Naive B cell (primary cell): ENCODE measurements around the gene ITM2A. TPM values are rescaled to one million over a fixed set of nuclear protein-coding genes. Genes with fewer than 3 reads are reported as not detected.
A peak's percentile ranks its signal among the peaks of the same experiment; 100 is the strongest.

Source experiments
- ATAC-seq, 2 donors: fragments of 150-1000 bp; cut with Tn5 transposase; 2 replicates each; pipeline ENCODE4 v1.10.0; 2021; ENCODE audit warnings: low read depth in 2 of 2, mild to moderate bottlenecking in 2 of 2, moderate library complexity in 2 of 2
- DNase-seq: peaks from one replicate; pipeline ENCODE4 v3.0.0; 2022
- H3K27ac Mint-ChIP-seq, 6 donors: one replicate each; pipeline ENCODE4 v1.8.0; 2020 to 2022; ENCODE audit warnings: mild to moderate bottlenecking in 6 of 6, mixed read lengths in 6 of 6, moderate library complexity in 5 of 6, inconsistent platforms in 2 of 6
- H3K27me3 Mint-ChIP-seq, 3 donors: one replicate each; pipeline ENCODE4 v1.8.0; 2021 to 2022; ENCODE audit warnings: mixed read lengths in 3 of 3, mild to moderate bottlenecking in 1 of 3
- H3K36me3 Mint-ChIP-seq, 2 donors: one replicate each; pipeline ENCODE4 v1.8.0; 2020 to 2022; ENCODE audit warnings: mixed read lengths in 2 of 2, inconsistent platforms in 1 of 2, mild to moderate bottlenecking in 1 of 2
- H3K4me1 Mint-ChIP-seq, 3 donors: one replicate each; pipeline ENCODE4 v1.8.0; 2020 to 2022; ENCODE audit warnings: mixed read lengths in 3 of 3, inconsistent platforms in 1 of 3, mild to moderate bottlenecking in 1 of 3, moderate library complexity in 1 of 3
- H3K4me3 Mint-ChIP-seq, 8 donors: one replicate each; pipeline ENCODE4 v1.8.0; 2020 to 2022; ENCODE audit warnings: mild to moderate bottlenecking in 8 of 8, mixed read lengths in 8 of 8, moderate library complexity in 8 of 8, inconsistent platforms in 2 of 8
- H3K9me3 Mint-ChIP-seq, 7 donors: one replicate each; pipeline ENCODE4 v1.8.0; 2020 to 2022; ENCODE audit warnings: mixed read lengths in 7 of 7, mild to moderate bottlenecking in 5 of 7, inconsistent platforms in 2 of 7, moderate library complexity in 1 of 7
- polyA plus RNA-seq, 6 donors: library from polyadenylated mRNA; unstranded; fragments of 300-500 nt; fragmentation: Illumina TruSeq; gene quantifications; one replicate each; pipeline ENCODE4 v1.2.3, GENCODE V29; 2021; ENCODE audit warnings: low read depth in 6 of 6

Gene ITM2A
- 100 to 1,000 TPM in 1 of 6 donors, 10 to 100 TPM in 5; 49.9 to 145 (median 76.4) TPM for polyA plus RNA-seq

- Mint-ChIP-seq H3K9me3 (peaks cover 0 to 2% (median 0%) of the 10 kb centered on the region in 7 donors), H3K27ac (peak within 1 kb of the TSS; percentile 86 to 99 (median 92)), H3K4me3 (peak within 1 kb of the TSS; percentile 85 to 99 (median 96)), H3K27me3 (no peaks in the 10 kb centered on the region), H3K36me3 (no peaks in the 10 kb centered on the region), H3K4me1 (peaks cover 12 to 24% (median 18%) of the 10 kb centered on the region in 3 donors)
- DNase-seq (peak; percentile 25), ATAC-seq (peak; percentile 86 to 88)
Observed at GRCh38 chrX:79366873-79367749, at the start of gene ITM2A. Gene ITM2A (minus strand): TSS chrX:79367334. CDS start chrX:79367215, 119 bp downstream.

GRCh38 chrX:79415056-79415455, 47.9 kb upstream of the ITM2A start:
- no peaks in the 10 kb centered on the region for H3K4me1 Mint-ChIP-seq
- no peaks in the 10 kb centered on the region for H3K27me3 Mint-ChIP-seq
- ATAC-seq (no peak), DNase-seq (no peak)
- H3K36me3 Mint-ChIP-seq: no peaks in the 10 kb centered on the region
- H3K4me3 Mint-ChIP-seq: no peak overlapping the region
- no peak overlapping the region for H3K27ac Mint-ChIP-seq
- H3K9me3 Mint-ChIP-seq: peaks cover 0 to 4% (median 0%) of the 10 kb centered on the region in 7 donors

GRCh38 chrX:79413963-79414362, 46.8 kb upstream of the ITM2A start:
- no peak for ATAC-seq
- no peaks in the 10 kb centered on the region for H3K27me3 Mint-ChIP-seq

GRCh38 chrX:79412972-79413371, 45.8 kb upstream of the ITM2A start:
- DNase-seq: peak; percentile 4
- no peak overlapping the region for H3K27ac Mint-ChIP-seq

More at GRCh38 chrX:79413963-79414362, 46.8 kb upstream of the ITM2A start:
- Mint-ChIP-seq H3K9me3 (peaks cover 0 to 4% (median 0%) of the 10 kb centered on the region in 7 donors), H3K4me1 (no peaks in the 10 kb centered on the region), H3K4me3 (no peak overlapping the region), H3K36me3 (no peaks in the 10 kb centered on the region), H3K27ac (no peak overlapping the region)
- DNase-seq: no peak

GRCh38 chrX:79412166-79412565, 45.0 kb upstream of the ITM2A start:
- ATAC-seq (no peak), DNase-seq (no peak)
- H3K9me3 Mint-ChIP-seq: peaks cover 0 to 7% (median 0%) of the 10 kb centered on the region in 7 donors
- H3K4me1 Mint-ChIP-seq: peaks cover 0 to 7% (median 4%) of the 10 kb centered on the region in 3 donors
- no peak overlapping the region for H3K4me3 Mint-ChIP-seq
- no peaks in the 10 kb centered on the region for H3K36me3 Mint-ChIP-seq
- H3K27me3 Mint-ChIP-seq: no peaks in the 10 kb centered on the region
- H3K27ac Mint-ChIP-seq: no peak overlapping the region

More at GRCh38 chrX:79412972-79413371, 45.8 kb upstream of the ITM2A start:
- H3K27me3 Mint-ChIP-seq: no peaks in the 10 kb centered on the region
- H3K9me3 Mint-ChIP-seq: peaks cover 0 to 3% (median 0%) of the 10 kb centered on the region in 7 donors
- no peak for ATAC-seq
- peaks cover 0 to 1% (median under 1%) of the 10 kb centered on the region in 3 donors for H3K4me1 Mint-ChIP-seq
- peak overlapping the region in 1 of 8 donors; percentile 48 for H3K4me3 Mint-ChIP-seq
- no peaks in the 10 kb centered on the region for H3K36me3 Mint-ChIP-seq

GRCh38 chrX:79409657-79410056, 42.5 kb upstream of the ITM2A start:
- ATAC-seq (no peak), DNase-seq (no peak)
- H3K27ac Mint-ChIP-seq: no peak overlapping the region

GRCh38 chrX:79408623-79409322, 41.6 kb upstream of the ITM2A start:
- Mint-ChIP-seq H3K27me3 (no peaks in the 10 kb centered on the region), H3K36me3 (no peaks in the 10 kb centered on the region), H3K4me1 (peaks cover 0 to 7% (median 4%) of the 10 kb centered on the region in 3 donors), H3K27ac (peak overlapping the region in 1 of 6 donors; percentile 82), H3K9me3 (peaks cover 4 to 17% (median 5%) of the 10 kb centered on the region in 7 donors), H3K4me3 (no peak overlapping the region)
- no peak for ATAC-seq
- no peak for DNase-seq

More at GRCh38 chrX:79409657-79410056, 42.5 kb upstream of the ITM2A start:
- Mint-ChIP-seq H3K36me3 (no peaks in the 10 kb centered on the region), H3K4me1 (peaks cover 0 to 7% (median 4%) of the 10 kb centered on the region in 3 donors), H3K9me3 (peaks cover 4 to 17% (median 5%) of the 10 kb centered on the region in 7 donors), H3K4me3 (no peak overlapping the region), H3K27me3 (no peaks in the 10 kb centered on the region)

- Mint-ChIP-seq H3K27ac (peak overlapping the region in 1 of 6 donors; percentile 13), H3K4me3 (no peak overlapping the region), H3K9me3 (peaks cover 0 to 12% (median 4%) of the 10 kb centered on the region in 7 donors), H3K4me1 (no peaks in the 10 kb centered on the region), H3K27me3 (no peaks in the 10 kb centered on the region), H3K36me3 (peaks cover 0 to 4% of the 10 kb centered on the region in 2 donors)
- no peak for ATAC-seq
- DNase-seq: no peak
Observed at GRCh38 chrX:79400623-79401022, 33.5 kb upstream of the ITM2A start.

- no peak overlapping the region for H3K27ac Mint-ChIP-seq
- peaks cover 0 to 7% of the 10 kb centered on the region in 2 donors for H3K36me3 Mint-ChIP-seq
- peaks cover 0 to 5% (median 2%) of the 10 kb centered on the region in 7 donors for H3K9me3 Mint-ChIP-seq
- no peak overlapping the region for H3K4me3 Mint-ChIP-seq
- DNase-seq: no peak
- H3K4me1 Mint-ChIP-seq: no peaks in the 10 kb centered on the region
- ATAC-seq: no peak
- no peaks in the 10 kb centered on the region for H3K27me3 Mint-ChIP-seq
Observed at GRCh38 chrX:79375340-79375739, 8.2 kb upstream of the ITM2A start.

GRCh38 chrX:79371640-79372039, 4.5 kb upstream of the ITM2A start:
- no peak for ATAC-seq
- H3K4me3 Mint-ChIP-seq: no peak overlapping the region
- H3K36me3 Mint-ChIP-seq: peaks cover 0 to 7% of the 10 kb centered on the region in 2 donors
- peaks cover 9 to 14% (median 9%) of the 10 kb centered on the region in 3 donors for H3K4me1 Mint-ChIP-seq
- DNase-seq: no peak
- H3K9me3 Mint-ChIP-seq: peaks cover 0 to 2% (median 0%) of the 10 kb centered on the region in 7 donors
- no peak overlapping the region for H3K27ac Mint-ChIP-seq
- no peaks in the 10 kb centered on the region for H3K27me3 Mint-ChIP-seq

- Mint-ChIP-seq H3K36me3 (peaks cover 0 to 7% of the 10 kb centered on the region in 2 donors), H3K27me3 (no peaks in the 10 kb centered on the region), H3K4me1 (peaks cover 12 to 18% (median 12%) of the 10 kb centered on the region in 3 donors), H3K4me3 (no peak overlapping the region), H3K9me3 (peaks cover 0 to 2% (median 0%) of the 10 kb centered on the region in 7 donors), H3K27ac (no peak overlapping the region)
- ATAC-seq (no peak), DNase-seq (no peak)
Observed at GRCh38 chrX:79371101-79371500, 4.0 kb upstream of the ITM2A start.

- Mint-ChIP-seq H3K36me3 (peaks cover 0 to 7% of the 10 kb centered on the region in 2 donors), H3K27ac (no peak overlapping the region), H3K9me3 (peaks cover 0 to 2% (median 0%) of the 10 kb centered on the region in 7 donors), H3K4me3 (no peak overlapping the region), H3K4me1 (peaks cover 12 to 24% (median 18%) of the 10 kb centered on the region in 3 donors), H3K27me3 (no peaks in the 10 kb centered on the region)
- DNase-seq: no peak
- ATAC-seq: no peak
Observed at GRCh38 chrX:79369871-79370270, 2.7 kb upstream of the ITM2A start.

- Mint-ChIP-seq H3K9me3 (peaks cover 0 to 2% (median 0%) of the 10 kb centered on the region in 7 donors), H3K27me3 (no peaks in the 10 kb centered on the region), H3K4me3 (peak overlapping the region in 3 of 8 donors; percentile 85 to 98 (median 96)), H3K36me3 (no peaks in the 10 kb centered on the region), H3K27ac (no peak overlapping the region), H3K4me1 (peaks cover 12 to 24% (median 18%) of the 10 kb centered on the region in 3 donors)
- no peak for ATAC-seq
- DNase-seq: no peak
Observed at GRCh38 chrX:79368441-79368840, 1.3 kb upstream of the ITM2A start.
